ENCODE results near the gene SFXN3.
A peak's percentile ranks its signal among the peaks of the same experiment; 100 is the strongest.

SFXN3 gene

GRCh38 chr10:101000127-101000914 is 30.7 kb upstream of the SFXN3 start:
- no peak for DNase-seq

GRCh38 chr10:101000915-101001658 is 29.9 kb upstream of the SFXN3 start:
- DNase-seq, result no peak

DNA sequence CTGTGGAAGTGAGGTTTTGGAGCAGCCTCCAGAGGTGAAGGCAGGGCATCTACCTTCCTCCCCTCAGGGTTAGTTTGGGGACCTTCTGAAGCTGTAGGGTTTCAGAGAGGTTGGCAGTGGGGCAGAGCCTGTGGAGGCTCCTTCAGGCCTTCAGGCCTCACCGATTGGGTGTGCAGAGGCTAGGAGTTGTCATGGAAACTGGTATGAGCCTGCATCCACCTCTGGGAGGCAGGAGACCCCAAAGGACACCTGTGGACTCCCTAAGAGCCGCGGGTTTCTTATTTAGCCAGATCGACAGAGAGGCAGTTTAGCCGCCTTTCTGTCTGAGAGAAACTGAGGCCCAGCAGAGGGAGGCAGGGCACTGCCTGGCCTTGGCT is 29.4 kb upstream of the SFXN3 start:
- no peak for DNase-seq

DNA sequence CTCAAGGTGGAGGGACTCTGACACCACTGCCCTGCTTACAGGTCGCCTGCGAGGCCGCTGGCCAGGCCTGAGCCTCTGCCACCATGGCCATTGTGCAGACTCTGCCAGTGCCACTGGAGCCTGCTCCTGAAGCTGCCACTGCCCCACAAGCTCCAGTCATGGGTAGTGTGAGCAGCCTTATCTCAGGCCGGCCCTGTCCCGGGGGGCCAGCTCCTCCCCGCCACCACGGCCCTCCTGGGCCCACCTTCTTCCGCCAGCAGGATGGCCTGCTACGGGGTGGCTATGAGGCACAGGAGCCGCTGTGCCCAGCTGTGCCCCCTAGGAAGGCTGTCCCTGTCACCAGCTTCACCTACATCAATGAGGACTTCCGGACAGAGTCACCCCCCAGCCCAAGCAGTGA is 28.6 kb upstream of the SFXN3 start:
- no peak for DNase-seq

GRCh38 chr10:101003639-101004206 is 27.3 kb upstream of the SFXN3 start:
- DNase-seq, result no peak

- no peak for DNase-seq
Measured at GRCh38 chr10:101005361-101005760, 25.7 kb upstream of the SFXN3 start.

DNA sequence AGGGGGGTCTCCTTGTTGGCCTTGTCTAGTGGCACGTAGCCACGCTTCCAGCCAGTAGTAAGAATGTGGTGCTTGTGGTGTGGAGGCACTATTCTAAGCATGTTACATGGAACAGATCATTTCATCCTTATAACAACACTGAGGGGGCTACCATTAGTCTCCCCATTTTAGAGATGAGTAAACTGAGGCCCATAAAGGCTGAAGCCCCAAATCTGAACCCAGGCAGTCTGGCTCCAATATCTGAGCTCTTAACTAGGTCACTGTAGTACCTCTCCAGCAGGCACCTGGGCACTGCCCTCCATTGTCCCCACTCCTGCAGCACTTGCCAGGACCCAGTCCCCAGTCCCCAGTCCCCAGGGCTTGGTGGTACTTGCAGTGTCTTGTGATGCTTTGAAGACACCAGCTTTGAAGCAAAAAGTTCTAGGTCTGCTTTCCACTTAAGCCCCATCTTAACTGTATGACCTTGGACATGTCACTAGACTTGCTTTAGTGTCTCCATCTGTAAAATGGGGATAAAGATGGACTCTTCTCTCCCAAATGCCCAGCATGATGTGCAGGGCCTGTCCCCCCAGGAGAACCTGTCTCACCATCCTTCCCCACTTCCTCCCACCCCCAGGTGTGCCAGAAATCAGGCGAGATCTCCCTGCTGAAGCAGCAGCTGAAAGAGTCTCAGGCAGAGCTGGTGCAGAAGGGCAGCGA is 25.0 kb upstream of the SFXN3 start:
- DNase-seq, result no peak

GRCh38 chr10:101006593-101007098 is 24.4 kb upstream of the SFXN3 start:
- DNase-seq, result no peak

DNA sequence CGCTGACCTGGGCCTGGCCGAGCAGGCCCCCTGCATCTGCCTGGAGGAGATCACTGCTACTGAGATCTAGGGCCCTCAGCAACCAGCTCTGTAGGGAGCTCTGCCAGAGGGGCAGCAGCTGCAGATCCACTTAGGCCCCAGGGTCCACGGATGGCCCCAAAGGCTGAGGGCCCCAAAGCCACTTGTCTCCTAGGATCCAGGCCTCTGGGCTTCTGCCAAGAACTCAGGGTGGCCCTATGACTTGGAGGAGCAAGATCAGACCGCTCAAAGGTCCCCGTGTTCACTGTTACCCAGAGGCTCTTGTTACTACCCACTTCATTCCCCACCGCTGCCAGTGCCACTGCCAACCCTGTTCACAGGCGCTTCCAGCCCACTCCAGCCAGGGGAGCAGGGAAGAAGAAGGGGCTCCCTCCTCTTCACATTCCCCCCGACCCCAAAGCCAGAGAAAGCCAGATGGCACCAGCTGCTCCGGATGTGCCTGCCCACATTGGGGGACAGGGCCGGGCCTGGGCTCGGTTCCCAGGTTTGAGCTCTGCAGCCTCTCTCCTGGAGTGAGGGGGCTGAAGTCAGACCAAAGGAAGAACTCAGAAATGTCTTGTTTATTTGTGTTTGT is 23.8 kb upstream of the SFXN3 start:
- DNase-seq, result no peak

GRCh38 chr10:101007915-101008822 is 22.9 kb upstream of the SFXN3 start:
- DNase-seq, result no peak

DNA sequence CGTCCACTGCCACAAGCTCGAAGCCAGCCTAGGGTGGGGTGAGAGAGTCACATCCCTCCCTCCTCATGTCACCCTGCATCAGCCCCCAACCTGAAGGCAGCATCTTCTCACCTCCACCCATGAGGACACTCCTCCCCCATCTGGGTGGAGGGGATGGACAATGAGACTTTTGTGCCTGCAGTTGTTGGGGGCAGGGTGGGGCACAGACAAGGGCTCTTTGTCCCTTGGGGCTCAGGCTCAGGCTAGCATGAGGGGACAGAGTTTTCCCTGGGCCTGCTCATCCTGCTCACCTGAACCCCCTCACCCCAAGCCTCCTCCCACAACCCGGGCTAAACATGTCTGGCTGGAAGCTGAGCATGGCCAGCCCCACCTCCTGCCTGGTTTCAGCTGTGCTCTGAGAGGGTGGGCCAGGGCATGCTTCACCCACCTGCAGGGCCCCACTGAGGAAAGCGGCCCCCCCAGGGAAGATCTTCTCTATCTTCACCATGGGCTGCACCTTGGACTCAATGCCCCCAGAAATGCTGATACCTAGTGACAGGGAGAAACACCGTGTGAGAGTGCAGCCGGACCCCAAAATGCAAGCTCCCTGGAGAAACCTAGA is 22.1 kb upstream of the SFXN3 start:
- no peak for DNase-seq

DNA sequence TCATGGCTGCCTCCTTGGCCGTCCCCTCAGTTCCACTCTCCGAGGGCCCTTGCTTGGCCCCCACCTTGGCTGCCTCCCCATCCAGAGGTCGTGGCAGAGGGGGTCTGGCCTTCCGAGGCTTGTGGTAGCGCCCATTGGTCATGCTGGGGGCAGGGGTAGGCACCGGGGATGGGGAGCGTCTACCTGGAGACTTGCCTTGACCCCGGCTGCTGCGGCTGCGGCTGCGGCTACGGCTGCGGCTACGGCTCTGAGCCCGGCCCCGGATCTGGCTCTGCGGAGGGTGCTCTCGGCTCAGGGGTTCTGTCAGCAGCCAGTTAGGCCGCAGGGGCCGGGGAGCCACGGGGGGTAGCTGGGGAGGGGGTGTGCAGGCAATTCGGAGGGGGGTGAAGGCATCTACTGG is 20.7 kb upstream of the SFXN3 start:
- no peak for DNase-seq

GRCh38 chr10:101011517-101012423 is 19.3 kb upstream of the SFXN3 start:
- no peak for DNase-seq

GRCh38 chr10:101012525-101013364 is 18.3 kb upstream of the SFXN3 start:
- peak; percentile 84 for DNase-seq

- DNase-seq, result no peak
Measured at GRCh38 chr10:101013365-101013825, 17.6 kb upstream of the SFXN3 start.

GRCh38 chr10:101014230-101014884 is 16.7 kb upstream of the SFXN3 start:
- peak; percentile 78 for DNase-seq

GRCh38 chr10:101014966-101015581 is 16.0 kb upstream of the SFXN3 start:
- peak; percentile 41 for DNase-seq

GRCh38 chr10:101015582-101015973 is 15.5 kb upstream of the SFXN3 start:
- no peak for DNase-seq

All from stimulated activated CD4-positive, alpha-beta T cell treated with anti-CD3 and anti-CD28 coated beads, Interleukin-4, amount 100 ng/mL, for 24 hours (primary cell).